HG02610 (cell line): ENCODE results near the gene PGA4.

Experiments used
- ATAC-seq: cut with Tn5 transposase; IDR thresholded peaks from one replicate; pipeline ENCODE4 v1.9.1; 2021; ENCODE audit warnings: mild to moderate bottlenecking, moderate library complexity; ENCODE audit not compliant: unreplicated experiment

PGA4 gene

DNA sequence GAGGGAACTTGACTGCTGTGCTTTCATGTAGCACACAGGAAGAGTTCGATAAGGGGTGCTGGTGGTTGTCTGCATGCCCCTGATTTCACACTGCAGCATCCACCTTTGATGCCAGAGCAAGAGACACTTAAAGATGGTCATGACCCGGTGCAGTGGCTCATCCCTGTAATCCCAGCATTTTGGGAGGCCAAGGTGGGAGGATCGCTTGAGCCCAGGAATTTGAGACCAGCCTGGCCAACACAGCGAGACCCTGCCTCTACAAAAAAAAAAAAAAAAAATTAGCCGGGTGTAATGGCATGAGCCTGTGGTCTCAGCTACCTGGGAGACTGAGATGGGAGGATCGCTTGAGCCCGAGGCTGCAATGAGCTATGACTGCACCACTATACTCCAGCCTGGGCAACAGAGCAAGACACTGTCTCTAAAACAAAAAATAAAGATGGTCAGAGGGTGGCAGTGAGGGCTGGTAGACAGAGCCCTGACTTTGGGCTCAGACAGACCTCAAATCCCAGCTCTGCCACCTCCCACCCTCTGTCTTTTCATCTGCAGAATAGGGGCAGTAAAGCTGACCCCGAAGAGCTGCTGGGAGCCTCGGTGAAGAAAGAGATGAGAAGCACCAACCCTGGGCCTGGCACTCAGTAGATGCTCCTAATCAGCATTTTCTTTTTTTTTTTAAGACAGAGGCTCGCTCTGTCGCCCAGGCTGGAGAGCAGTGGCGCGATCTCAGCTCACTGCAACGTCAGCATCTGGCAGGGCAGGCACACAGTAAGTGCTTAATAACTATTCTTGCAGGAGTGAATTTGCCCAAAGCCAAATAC, 55.2 kb downstream of the PGA4 start:
- ATAC-seq, result no peak

DNA sequence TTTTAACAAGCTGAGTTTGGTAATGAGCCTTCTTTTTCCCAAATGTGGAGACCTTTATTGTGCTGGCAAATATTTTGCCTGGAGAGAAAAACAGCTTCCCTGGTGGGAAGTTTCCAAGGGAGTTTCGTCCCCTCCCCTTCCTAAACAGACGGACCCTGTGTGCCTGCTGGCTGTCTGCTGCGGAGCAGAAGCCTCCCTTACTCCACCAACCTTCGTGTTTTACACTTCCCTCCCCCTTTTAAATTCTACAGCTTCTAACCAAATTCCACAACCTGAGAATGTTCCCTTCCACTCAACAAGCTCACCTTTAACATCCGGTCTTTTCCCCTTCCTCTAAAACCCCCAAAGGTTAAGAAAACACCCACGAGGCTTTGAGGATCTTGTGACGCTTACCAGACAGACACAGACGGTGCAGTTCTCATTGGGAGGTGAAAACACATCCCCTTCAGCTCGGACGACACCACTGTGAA, 55.9 kb downstream of the PGA4 start:
- ATAC-seq, result no peak

DNA sequence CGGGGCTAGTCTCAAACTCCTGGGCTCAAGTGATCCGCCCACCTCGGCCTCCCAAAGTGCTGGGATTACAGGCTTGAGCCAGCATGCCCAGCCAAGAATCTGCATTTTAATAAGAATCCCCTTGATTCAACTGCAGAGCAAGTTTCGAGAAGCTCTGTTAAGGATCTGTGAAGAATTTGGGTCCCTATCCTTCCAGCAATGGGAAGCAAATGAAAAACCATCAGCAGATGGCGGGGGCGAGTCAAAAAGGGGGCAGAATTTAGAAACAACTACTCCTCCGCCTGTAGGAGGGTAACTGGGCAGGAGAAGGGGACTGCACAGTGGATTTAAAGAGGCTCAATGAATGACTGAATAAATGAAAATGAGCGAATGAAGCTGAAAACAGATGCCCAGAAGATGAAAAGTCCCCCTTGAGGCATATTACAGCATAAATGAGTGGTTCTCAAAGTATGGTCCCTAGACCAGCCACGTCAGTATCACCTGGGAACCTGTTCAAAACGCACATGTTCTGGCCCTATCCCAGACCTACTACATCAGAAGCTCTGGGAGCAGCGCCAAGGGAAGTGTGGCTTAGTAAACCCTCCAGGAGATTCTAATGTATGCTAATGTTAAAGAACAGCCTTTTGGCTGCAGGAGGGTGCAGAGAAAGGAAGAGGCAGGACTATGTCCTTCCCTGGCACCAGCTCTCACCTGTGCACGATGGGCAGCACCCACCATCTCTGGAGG, 58.0 kb downstream of the PGA4 start:
- ATAC-seq, result no peak

DNA sequence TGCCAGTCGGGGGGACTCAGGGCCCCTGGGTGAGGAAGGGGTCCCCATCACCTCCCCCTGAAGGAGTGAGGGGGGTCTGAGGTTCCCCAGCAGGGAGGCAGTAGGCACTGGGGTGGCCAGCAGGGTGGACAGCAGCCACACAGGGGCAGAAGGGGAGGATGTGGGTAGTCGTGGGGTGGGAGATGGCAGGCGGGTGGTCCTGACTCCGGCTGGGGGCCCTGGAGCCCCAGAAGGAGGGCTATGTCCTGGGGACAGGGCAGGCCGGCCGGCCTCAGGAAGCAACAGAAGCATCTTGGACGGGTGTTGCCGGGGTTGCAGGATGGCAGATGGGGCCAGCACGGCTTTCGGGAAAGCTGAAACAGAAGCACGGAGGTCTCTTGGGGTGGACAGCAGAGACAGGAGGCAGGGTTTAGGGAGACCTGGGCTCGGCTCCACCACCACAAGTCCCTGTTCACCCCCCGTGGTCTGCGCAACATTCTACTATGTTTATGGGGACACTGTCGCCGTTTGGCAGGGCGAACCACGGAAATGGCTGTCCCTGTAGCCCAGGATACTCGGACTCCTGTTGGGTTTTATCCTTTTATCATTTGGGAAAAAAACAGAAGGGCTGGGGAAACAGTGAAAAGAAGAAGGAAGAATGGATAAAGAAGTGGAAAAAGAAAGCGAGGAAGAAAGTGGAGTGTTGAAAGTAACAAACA, 58.9 kb downstream of the PGA4 start:
- no peak for ATAC-seq
